Pancreas (tissue), 10 donors: ENCODE data around the gene HPS5. TPM values are rescaled to one million over a fixed set of nuclear protein-coding genes. Genes with fewer than 3 reads are reported as not detected.

Experiments used
- ATAC-seq, 4 donors: fragments of 200-7000 bp; cut with Tn5 transposase; one replicate each; pipeline versions ENCODE4 v1.8.0 to v1.9.1; 2020; ENCODE audit warnings: mild to moderate bottlenecking in 4 of 4, moderate library complexity in 4 of 4
- DNase-seq, 6 donors: peaks; one replicate each; pipeline ENCODE4 v3.0.0-alpha.2; 2020
- FAIRE-seq: peaks from 2 replicates; lab custom pipeline; 2012; peaks lifted over from hg19 to GRCh38; lab: Jason Lieb, UNC
- H3K27ac ChIP-seq, 4 donors: fragments of 200-600 bp; sonication (generic); 1 replicate in 3 of 4; 2 replicates in 1 of 4; pipeline versions ENCODE4 v1.5.0 to v1.8.0; 2020
- H3K27me3 ChIP-seq, 4 donors: fragments of 200-600 bp; one replicate each; pipeline ENCODE4 v1.8.0; 2021
- H3K36me3 ChIP-seq, 3 donors: fragments of 200-600 bp; sonication (generic) in 1 of 3; one replicate each; pipeline versions ENCODE4 v1.5.0 to v1.8.0; 2020 to 2021
- H3K4me1 ChIP-seq, 3 donors: fragments of 200-600 bp; one replicate each; pipeline ENCODE4 v1.8.0; 2021
- H3K4me3 ChIP-seq, 4 donors: fragments of 200-600 bp; sonication (generic) in 2 of 4; one replicate each; pipeline versions ENCODE4 v1.5.0 to v1.8.0; 2020 to 2021
- H3K9me3 ChIP-seq, 4 donors: fragments of 200-600 bp; one replicate each; pipeline ENCODE4 v1.8.0; 2021
- CTCF ChIP-seq, 4 donors: fragments of 200-600 bp; sonication (generic) in 3 of 4; IDR thresholded peaks; one replicate each; pipeline versions ENCODE4 v1.5.0 to v1.8.0; 2021; ENCODE audit warnings: antibody characterized with exemption in 4 of 4
- WGBS, 2 donors: extraction: QIAGEN DNeasy Blood & Tissue Kit; methylation state at CpG; one replicate each; pipeline ENCODE4 v1.1.7; 2013; 5-methylcytosine and 5-hydroxymethylcytosine counted together
- intact Hi-C, 3 donors: fragments of 100-400 bp; cut with DNase I; formaldehyde crosslinking; loops; one replicate each; pipeline versions ENCODE4 v1.11.1 to v1.14.2; 2022
- polyA plus RNA-seq, 2 donors: library from polyadenylated mRNA; stranded (reverse); fragments of 200-250 nt; gene quantifications; one replicate each; pipeline ENCODE4 v1.2.3, GENCODE V29; 2013
- total RNA-seq, 6 donors: library from RNA; stranded (reverse); fragmentation: NEBNext Ultra II Directional in 4 of 6; extraction: Animal tissue kit (Norgen Biotek cat#: 25700) in 4 of 6; gene quantifications; one replicate each; pipeline versions ENCODE4 v1.2.1 to v1.2.4, GENCODE V29; 2021 to 2023
- donor health status: healthy with polysubstance abuse.
- donor health status: DM: no; HTN: no; CAD: no; lungs with moderate emphysema.
- donor health status: DM: no; HTN: no; CAD: no.
- donor health status: control.
- donor health status: control.
- donor health status: Bipolar disorder and iron deficiency.
- donor health status: DM: yes; HTN: yes; CAD: no.
- donor health status: DM: no; HTN: no; CAD: no.
- donor health status: DM: no; HTN: no; CAD: no.
- donor health status: DM: yes; HTN: yes; CAD: no.

HPS5 gene
- total and polyA plus RNA-seq, 8 donors: 3.4 to 9.7 (median 6.7) TPM

- peak in 3 of 4 donors; percentile 14 to 51 (median 39) for ATAC-seq
- intact Hi-C loops: no loop called here
- no peak for FAIRE-seq
- Histone ChIP-seq H3K27me3 (no peaks in the 10 kb centered on the region), H3K27ac (peak overlapping the region in 2 of 4 donors; percentile 4 to 66), H3K4me1 (peaks cover 27 to 40% (median 27%) of the 10 kb centered on the region in 3 donors), H3K4me3 (no peak overlapping the region), H3K9me3 (no peaks in the 10 kb centered on the region), H3K36me3 (no peaks in the 10 kb centered on the region)
- 56 to 69% methylated on average over 6 of the region's 6 CpGs for WGBS, 2 donors
- no peak for TF ChIP-seq CTCF (IDR thresholded peaks at IDR 0.05)
- DNase-seq: no peak
Measured at GRCh38 chr11:18310800-18311340, 11.1 kb downstream of the HPS5 start.

GRCh38 chr11:18309691-18310090 lies 12.2 kb downstream of the HPS5 start:
- WGBS, 2 donors: 94 to 98% methylated on average over 5 of the region's 5 CpGs
- Histone ChIP-seq H3K4me3 (no peak overlapping the region), H3K36me3 (no peaks in the 10 kb centered on the region), H3K9me3 (no peaks in the 10 kb centered on the region), H3K4me1 (peaks cover 27 to 40% (median 28%) of the 10 kb centered on the region in 3 donors), H3K27ac (no peak overlapping the region), H3K27me3 (no peaks in the 10 kb centered on the region)
- no peak for DNase-seq
- no peak for TF ChIP-seq CTCF (IDR thresholded peaks at IDR 0.05)
- intact Hi-C loops: no loop called here
- ATAC-seq: no peak
- no peak for FAIRE-seq

- 86 to 94% methylated on average over 2 of the region's 2 CpGs for WGBS, 2 donors
- ATAC-seq (no peak), FAIRE-seq (no peak), DNase-seq (no peak)
- Histone ChIP-seq H3K27ac (peak overlapping the region in 2 of 4 donors; percentile 46 to 60), H3K27me3 (no peaks in the 10 kb centered on the region), H3K9me3 (no peaks in the 10 kb centered on the region), H3K36me3 (peaks cover 0 to 6% (median 0%) of the 10 kb centered on the region in 3 donors), H3K4me1 (peaks cover 27 to 36% (median 33%) of the 10 kb centered on the region in 3 donors), H3K4me3 (no peak overlapping the region)
- TF ChIP-seq CTCF (IDR thresholded peaks at IDR 0.05): no peak
- intact Hi-C loops: no loop called here
Measured at GRCh38 chr11:18308242-18308641, 13.7 kb downstream of the HPS5 start.

- peaks cover 20 to 31% (median 29%) of the 10 kb centered on the region in 3 donors for H3K4me1 ChIP-seq
- peak overlapping the region in 2 of 4 donors; percentile 35 to 60 for H3K27ac ChIP-seq
- peak; percentile 58 to 71 (median 64) for ATAC-seq
- peaks cover 0 to 11% (median 0%) of the 10 kb centered on the region in 3 donors for H3K36me3 ChIP-seq
- DNase-seq: no peak
- TF ChIP-seq CTCF (IDR thresholded peaks at IDR 0.05): no peak
- H3K9me3 ChIP-seq: no peaks in the 10 kb centered on the region
- FAIRE-seq: no peak
- 26 to 34% methylated on average over 2 of the region's 2 CpGs for WGBS, 2 donors
- H3K27me3 ChIP-seq: no peaks in the 10 kb centered on the region
- no peak overlapping the region for H3K4me3 ChIP-seq
- intact Hi-C loops: no loop called here
Measured at GRCh38 chr11:18307461-18308139, 14.3 kb downstream of the HPS5 start.

- Histone ChIP-seq H3K27ac (no peak overlapping the region), H3K4me3 (no peak overlapping the region), H3K9me3 (no peaks in the 10 kb centered on the region), H3K4me1 (peaks cover 5 to 21% (median 11%) of the 10 kb centered on the region in 3 donors), H3K36me3 (peaks cover 0 to 15% (median 0%) of the 10 kb centered on the region in 3 donors), H3K27me3 (no peaks in the 10 kb centered on the region)
- intact Hi-C loops: no loop called here
- ATAC-seq (peak in 3 of 4 donors; percentile 23 to 66 (median 32)), FAIRE-seq (no peak), DNase-seq (no peak)
- no peak for TF ChIP-seq CTCF (IDR thresholded peaks at IDR 0.05)
Measured at GRCh38 chr11:18304745-18305144, 17.2 kb downstream of the HPS5 start.
